WTC11 (cell line): ENCODE data around the gene RHBDL1.

Source experiments
- CTCF ChIP-seq: fragments of 200-600 bp; IDR thresholded peaks from 2 replicates; pipeline ENCODE4 v1.8.0; 2022; ENCODE audit warnings: antibody characterized with exemption
- FOXJ3 ChIP-seq: sonication (generic); formaldehyde crosslinking; IDR thresholded peaks from 2 replicates; pipeline ENCODE4 v1.9.0; 2021; ENCODE audit warnings: missing genetic modification reagents, mild to moderate bottlenecking, borderline replicate concordance
- KAT7 ChIP-seq: sonication (generic); formaldehyde crosslinking; IDR thresholded peaks from 2 replicates; pipeline ENCODE4 v1.8.1; 2023; ENCODE audit warnings: missing genetic modification reagents, mild to moderate bottlenecking, borderline replicate concordance

- TF ChIP-seq CTCF (no peak), KAT7 (CRISPR knock-in tag) (no peak), FOXJ3 (CRISPR knock-in tag) (no peak)
Measured at GRCh38 chr16:677316-678190, 2.1 kb downstream of the RHBDL1 start.
